Natural killer cell (primary cell): ENCODE results near the gene ZNF100. TPM values are rescaled to one million over a fixed set of nuclear protein-coding genes. Genes with fewer than 3 reads are reported as not detected.
"Not testable (repeated sequence)": the region's sequence is repeated elsewhere in the genome, so short reads cannot be mapped to it uniquely, and the experiment has no call there.

Experiments used
- ATAC-seq, 3 donors: fragments of 150-1000 bp in 2 of 3; fragments of 200-7000 bp in 1 of 3; cut with Tn5 transposase; 1 replicate in 1 of 3; 2 replicates in 2 of 3; pipeline ENCODE4 v1.10.0; 2021; ENCODE audit warnings: mild to moderate bottlenecking in 2 of 3, moderate library complexity in 2 of 3
- DNase-seq, 2 donors: peaks; one replicate each; pipeline versions ENCODE4 v3.0.0 to v3.0.0-alpha.2; 2013 to 2021; ENCODE audit warnings: mixed read lengths in 1 of 2
- H3K27ac ChIP-seq: one replicate; pipeline ENCODE4 v1.5.1; 2013; ENCODE audit warnings: mild to moderate bottlenecking, low read length
- H3K27me3 ChIP-seq: one replicate; pipeline ENCODE4 v1.6.1; 2013; ENCODE audit warnings: low read length; ENCODE audit not compliant: control insufficient read depth, insufficient read depth
- H3K36me3 ChIP-seq: one replicate; pipeline ENCODE4 v1.6.1; 2013; ENCODE audit warnings: low read length; ENCODE audit not compliant: control insufficient read depth, insufficient read depth
- H3K4me1 ChIP-seq: one replicate; pipeline ENCODE4 v1.6.1; 2013; ENCODE audit warnings: low read length; ENCODE audit not compliant: control insufficient read depth, insufficient read depth
- H3K4me3 ChIP-seq: one replicate; pipeline ENCODE4 v1.5.1; 2013; ENCODE audit warnings: low read length
- H3K9me3 ChIP-seq: one replicate; pipeline ENCODE4 v1.6.1; 2013; ENCODE audit warnings: low read length; ENCODE audit not compliant: control insufficient read depth, insufficient read depth
- H3K27ac Mint-ChIP-seq, 2 donors: one replicate each; pipeline ENCODE4 v1.8.0; 2022; ENCODE audit warnings: mild to moderate bottlenecking in 2 of 2, mixed read lengths in 2 of 2, moderate library complexity in 1 of 2
- H3K27me3 Mint-ChIP-seq, 2 donors: one replicate each; pipeline ENCODE4 v1.8.0; 2022; ENCODE audit warnings: low read depth in 2 of 2, mixed read lengths in 2 of 2
- H3K36me3 Mint-ChIP-seq: one replicate; pipeline ENCODE4 v1.8.0; 2022; ENCODE audit warnings: mixed read lengths
- H3K4me1 Mint-ChIP-seq, 2 donors: one replicate each; pipeline ENCODE4 v1.8.0; 2022; ENCODE audit warnings: mixed read lengths in 2 of 2
- H3K4me3 Mint-ChIP-seq: one replicate; pipeline ENCODE4 v1.8.0; 2022; ENCODE audit warnings: mild to moderate bottlenecking, moderate library complexity, mixed read lengths
- H3K9me3 Mint-ChIP-seq, 2 donors: one replicate each; pipeline ENCODE4 v1.8.0; 2022; ENCODE audit warnings: mixed read lengths in 2 of 2
- CTCF ChIP-seq: fragments of 200-600 bp; IDR thresholded peaks from one replicate; pipeline ENCODE4 v1.8.0; 2022; ENCODE audit warnings: antibody characterized with exemption
- WGBS: methylation state at CpG from one replicate; pipeline ENCODE4 v1.1.7; 2013; ENCODE audit warnings: missing lambda C conversion rate; ENCODE audit not compliant: insufficient coverage; 5-methylcytosine and 5-hydroxymethylcytosine counted together
- intact Hi-C: fragments of 100-400 bp; cut with micrococcal nuclease; formaldehyde crosslinking; loops from one replicate; pipeline ENCODE4 v1.14.2; 2022
- total RNA-seq, 4 donors: library from RNA; stranded (reverse); fragments of 120-200 nt in 1 of 4; gene quantifications; one replicate each; pipeline versions ENCODE4 v1.2.3 to v1.2.4, GENCODE V29; 2013 to 2022

Gene ZNF100
- total RNA-seq, 3 donors from 2014 or later (not counting 1 experiment from before 2014, with no cell fraction given): 7.9 to 16.9 (median 9.5) TPM

- no peaks in the 10 kb centered on the region for H3K27me3 Mint-ChIP-seq
- peaks cover 19 to 27% of the 10 kb centered on the region in 2 donors for H3K4me1 Mint-ChIP-seq
- ATAC-seq: no peak
Measured at GRCh38 chr19:21749090-21749489, 18.3 kb downstream of the ZNF100 start.

GRCh38 chr19:21748088-21748487 lies 19.3 kb downstream of the ZNF100 start:
- Mint-ChIP-seq H3K4me1 (peaks cover 19 to 27% of the 10 kb centered on the region in 2 donors), H3K4me3 (no peak overlapping the region), H3K9me3 (peaks cover 0 to 2% of the 10 kb centered on the region in 2 donors), H3K27ac (no peak overlapping the region), H3K36me3 (peaks cover 18% of the 10 kb centered on the region), H3K27me3 (no peaks in the 10 kb centered on the region)
- H3K9me3 ChIP-seq: no peaks in the 10 kb centered on the region
- intact Hi-C loops: no loop called here
- 96% methylated on average over 1 of the region's 1 CpG for WGBS
- no peak overlapping the region for H3K4me3 ChIP-seq
- H3K27me3 ChIP-seq: no peaks in the 10 kb centered on the region
- no peak for ATAC-seq
- no peak for TF ChIP-seq CTCF
- peaks cover 34% of the 10 kb centered on the region for H3K36me3 ChIP-seq
- no peak for DNase-seq
- H3K27ac ChIP-seq: no peak overlapping the region
- no peaks in the 10 kb centered on the region for H3K4me1 ChIP-seq

More at GRCh38 chr19:21749090-21749489, 18.3 kb downstream of the ZNF100 start:
- H3K4me3 ChIP-seq: no peak overlapping the region
- WGBS: 79% methylated on average over 2 of the region's 4 CpGs
- Mint-ChIP-seq H3K36me3 (peaks cover 18% of the 10 kb centered on the region), H3K9me3 (peaks cover 0 to 2% of the 10 kb centered on the region in 2 donors), H3K27ac (no peak overlapping the region), H3K4me3 (no peak overlapping the region)
- H3K27ac ChIP-seq: no peak overlapping the region
- no peaks in the 10 kb centered on the region for H3K4me1 ChIP-seq
- peaks cover 32% of the 10 kb centered on the region for H3K36me3 ChIP-seq
- no peaks in the 10 kb centered on the region for H3K27me3 ChIP-seq
- no peak for DNase-seq
- no peaks in the 10 kb centered on the region for H3K9me3 ChIP-seq
- no peak for TF ChIP-seq CTCF
- intact Hi-C loops: no loop called here

DNA sequence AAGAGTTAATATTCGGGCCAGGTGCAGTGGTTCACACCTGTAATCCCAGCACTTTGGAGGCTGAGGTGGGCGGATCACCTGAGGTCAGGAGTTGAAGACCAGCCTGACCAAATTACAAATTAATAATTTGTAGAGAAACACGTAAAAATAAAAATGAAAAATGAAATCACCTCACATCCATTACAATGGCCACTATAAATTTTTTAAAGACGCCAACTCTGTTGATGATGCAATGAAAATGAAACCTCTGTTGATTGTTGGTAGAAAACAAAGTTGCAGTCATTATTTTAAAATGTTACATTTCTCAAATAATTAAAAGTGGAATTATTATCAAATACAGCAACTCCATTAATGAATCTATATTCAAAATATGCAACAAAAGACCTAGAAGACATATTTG lies 26.8 kb downstream of the ZNF100 start:
- 100% methylated on average over 1 of the region's 4 CpGs for WGBS
- TF ChIP-seq CTCF: no peak
- no peak overlapping the region for H3K4me3 Mint-ChIP-seq
- H3K4me1 Mint-ChIP-seq: peaks cover 0 to 5% of the 10 kb centered on the region in 2 donors
- H3K27me3 Mint-ChIP-seq: no peaks in the 10 kb centered on the region
- no peak overlapping the region for H3K27ac Mint-ChIP-seq
- Histone ChIP-seq H3K36me3 (peaks cover 14% of the 10 kb centered on the region), H3K4me1 (no peaks in the 10 kb centered on the region), H3K9me3 (peaks cover 3% of the 10 kb centered on the region), H3K27ac (no peak overlapping the region), H3K27me3 (no peaks in the 10 kb centered on the region), H3K4me3 (no peak overlapping the region)
- no peak for DNase-seq
- no peak for ATAC-seq
- intact Hi-C loops: no loop called here
- peaks cover 0 to 8% of the 10 kb centered on the region in 2 donors for H3K9me3 Mint-ChIP-seq
- H3K36me3 Mint-ChIP-seq: peaks cover 8% of the 10 kb centered on the region

GRCh38 chr19:21726942-21727747 lies 40.2 kb downstream of the ZNF100 start:
- ATAC-seq: not testable (repeated sequence)

More at GRCh38 chr19:21726942-21727747, 40.2 kb downstream of the ZNF100 start:
- intact Hi-C loops, H3K4me1 ChIP-seq, H3K27ac Mint-ChIP-seq, H3K27me3 Mint-ChIP-seq, H3K4me1 Mint-ChIP-seq, H3K27me3 ChIP-seq, H3K4me3 ChIP-seq, H3K27ac ChIP-seq, H3K4me3 Mint-ChIP-seq, H3K9me3 ChIP-seq, DNase-seq: not testable (repeated sequence)
- Mint-ChIP-seq H3K36me3 (peaks cover 41% of the 10 kb centered on the region), H3K9me3 (peaks cover 14 to 27% of the 10 kb centered on the region in 2 donors)
- 100% methylated on average over 3 of the region's 5 CpGs for WGBS
- peaks cover 17% of the 10 kb centered on the region for H3K36me3 ChIP-seq
